Activated CD4-positive, alpha-beta T cell treated with anti-CD3 and anti-CD28 coated beads, Interleukin-2, amount 10 ng/mL, durations not matched to agents 24 days and 14 days (primary cell): ENCODE results near the gene SSX2IP. TPM values are rescaled to one million over a fixed set of nuclear protein-coding genes. Genes with fewer than 3 reads are reported as not detected.

Source experiments
- DNase-seq: peaks from one replicate; pipeline ENCODE4 v3.0.0; 2022
- H3K27ac Mint-ChIP-seq: one replicate; pipeline ENCODE4 v1.8.0; 2022; ENCODE audit warnings: mild to moderate bottlenecking, mixed read lengths
- H3K27me3 Mint-ChIP-seq: one replicate; pipeline ENCODE4 v1.8.0; 2022; ENCODE audit warnings: mixed read lengths
- H3K36me3 Mint-ChIP-seq: one replicate; pipeline ENCODE4 v1.8.0; 2022; ENCODE audit warnings: low read depth, mild to moderate bottlenecking, mixed read lengths
- H3K4me1 Mint-ChIP-seq: one replicate; pipeline ENCODE4 v1.8.0; 2021; ENCODE audit warnings: mixed read lengths
- H3K4me3 Mint-ChIP-seq: one replicate; pipeline ENCODE4 v1.8.0; 2022; ENCODE audit warnings: mild to moderate bottlenecking, moderate library complexity, mixed read lengths
- H3K9me3 Mint-ChIP-seq: one replicate; pipeline ENCODE4 v1.8.0; 2021; ENCODE audit warnings: mixed read lengths
- intact Hi-C: fragments of 100-400 bp; cut with micrococcal nuclease; formaldehyde crosslinking; loops from one replicate; pipeline ENCODE4 v1.15.1; 2023
- total RNA-seq: library from RNA; stranded (reverse); gene quantifications from 2 replicates; pipeline ENCODE4 v1.2.3, GENCODE V29; 2022

Gene SSX2IP
- total RNA-seq, 1 donor from 2014 or later, result 11.8 TPM

DNA sequence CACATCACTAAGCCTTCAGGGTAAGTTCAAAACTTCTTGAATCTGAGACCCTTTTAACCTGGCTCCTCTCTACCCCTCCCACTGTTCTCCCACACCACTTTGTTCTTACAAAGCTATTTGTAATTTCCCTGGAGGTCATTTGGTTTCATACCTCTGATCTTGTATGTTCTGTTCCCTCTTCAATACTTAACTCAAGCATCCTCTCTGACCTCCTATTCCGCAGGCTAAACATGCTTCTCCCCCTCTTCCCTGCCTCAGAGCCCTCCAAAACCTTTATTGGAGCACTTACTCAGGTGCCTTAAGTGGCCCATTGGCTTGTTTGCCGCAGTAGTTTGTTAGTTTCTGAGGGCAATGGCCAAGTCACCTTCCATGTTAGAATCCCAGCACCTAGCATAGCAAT is 54.8 kb downstream of the SSX2IP start:
- no peaks in the 10 kb centered on the region for H3K9me3 Mint-ChIP-seq
- no peaks in the 10 kb centered on the region for H3K36me3 Mint-ChIP-seq
- H3K4me1 Mint-ChIP-seq, result peaks cover 5% of the 10 kb centered on the region
- intact Hi-C loops, result no loop called here
- no peak overlapping the region for H3K27ac Mint-ChIP-seq
- DNase-seq, result peak; percentile 35
- no peak overlapping the region for H3K4me3 Mint-ChIP-seq
- peaks cover 9% of the 10 kb centered on the region for H3K27me3 Mint-ChIP-seq

DNA sequence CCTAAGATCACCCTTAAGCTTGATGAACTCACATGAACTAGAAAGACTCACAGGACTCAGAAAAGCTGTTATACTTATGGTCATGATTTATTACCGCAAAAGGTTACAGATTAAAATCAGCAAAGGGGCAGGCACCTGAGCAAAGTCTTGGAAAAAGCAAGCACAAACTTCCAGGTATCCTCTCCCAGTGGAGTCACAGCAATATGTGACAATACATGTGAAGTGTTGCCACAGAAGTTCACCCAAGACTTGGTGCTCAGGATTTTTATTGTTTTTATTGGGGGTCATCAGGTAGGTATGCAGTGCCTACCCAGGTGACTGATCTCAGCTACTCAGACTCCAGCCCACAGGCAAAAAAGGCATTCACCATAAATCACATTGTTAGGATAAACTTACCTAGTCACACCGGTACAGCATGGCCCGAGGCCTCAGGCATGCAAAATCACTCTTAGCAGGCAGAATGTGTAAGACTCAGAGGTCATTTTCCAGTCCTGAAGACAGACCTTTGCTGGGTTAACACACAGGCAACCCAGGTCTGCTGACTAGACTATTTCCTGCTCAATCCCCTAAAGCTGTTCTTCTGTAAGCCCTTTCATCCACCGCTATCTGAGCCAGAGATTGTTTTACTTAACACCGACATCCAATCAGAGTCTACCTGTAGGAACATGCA is 55.6 kb downstream of the SSX2IP start:
- Mint-ChIP-seq H3K27ac (no peak overlapping the region), H3K27me3 (peaks cover 9% of the 10 kb centered on the region), H3K4me1 (peaks cover 5% of the 10 kb centered on the region), H3K9me3 (no peaks in the 10 kb centered on the region), H3K36me3 (no peaks in the 10 kb centered on the region), H3K4me3 (no peak overlapping the region)
- DNase-seq, result peak; percentile 51
- intact Hi-C loops, result no loop called here

DNA sequence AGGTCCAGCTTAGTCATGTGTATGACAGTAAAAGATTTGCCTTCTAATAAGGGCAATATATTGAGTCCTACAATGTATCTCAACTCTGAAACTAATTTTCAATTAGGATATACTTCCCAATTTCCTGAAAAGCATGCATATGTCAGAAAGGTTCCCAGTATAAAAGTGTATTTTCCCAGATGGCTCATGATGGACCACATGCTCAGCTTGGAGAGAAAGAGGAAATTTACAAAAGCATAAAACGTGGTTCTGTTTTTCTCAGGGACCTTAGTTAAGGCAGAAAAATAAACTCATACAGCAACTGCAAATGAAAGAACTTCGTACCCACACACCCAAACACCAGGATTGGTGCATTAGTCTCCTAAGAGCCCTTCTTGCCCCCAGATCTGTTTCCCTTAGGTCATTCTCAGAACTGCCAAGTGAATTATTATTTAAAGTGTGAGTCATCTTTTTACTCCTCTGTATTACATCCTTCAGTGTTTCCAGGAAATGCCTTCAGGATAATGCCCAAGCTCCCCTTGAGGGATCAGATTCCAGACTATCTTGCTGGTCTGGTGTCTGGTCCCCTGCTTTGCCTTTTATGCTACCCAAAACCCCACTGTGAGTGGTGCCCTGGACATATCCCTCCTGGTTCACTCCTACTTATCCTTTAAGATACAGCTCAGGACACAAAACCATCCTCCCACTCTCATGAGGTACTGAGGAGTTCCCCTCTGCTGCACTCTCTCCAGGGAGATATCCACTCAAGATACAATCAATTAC is 57.4 kb downstream of the SSX2IP start:
- Mint-ChIP-seq H3K27me3 (peaks cover 11% of the 10 kb centered on the region), H3K9me3 (no peaks in the 10 kb centered on the region), H3K4me1 (peaks cover 5% of the 10 kb centered on the region), H3K27ac (no peak overlapping the region), H3K4me3 (no peak overlapping the region), H3K36me3 (no peaks in the 10 kb centered on the region)
- peak; percentile 49 for DNase-seq
- intact Hi-C loops, result no loop called here

DNA sequence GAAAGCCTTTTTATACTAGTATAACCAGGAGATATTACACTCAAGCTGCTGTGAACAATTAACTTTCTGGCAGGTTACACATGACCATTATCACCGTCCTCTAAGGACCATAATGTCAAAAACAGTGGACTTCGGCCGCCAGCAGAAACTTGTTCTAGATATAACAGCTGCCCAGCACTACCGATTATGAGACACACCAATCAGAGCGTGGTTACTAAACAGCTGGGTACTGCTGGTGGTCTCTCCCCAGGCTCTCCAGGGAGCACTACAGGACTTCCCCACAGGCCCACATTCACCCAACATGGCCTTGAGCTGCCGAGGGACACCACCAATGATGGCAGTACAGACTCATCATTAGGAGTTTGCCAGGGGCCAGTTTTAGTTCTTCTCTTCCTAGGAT is 58.1 kb downstream of the SSX2IP start:
- no peaks in the 10 kb centered on the region for H3K36me3 Mint-ChIP-seq
- H3K27ac Mint-ChIP-seq, result no peak overlapping the region
- no peak overlapping the region for H3K4me3 Mint-ChIP-seq
- intact Hi-C loops, result no loop called here
- peak; percentile 46 for DNase-seq
- no peaks in the 10 kb centered on the region for H3K9me3 Mint-ChIP-seq
- H3K27me3 Mint-ChIP-seq, result peaks cover 11% of the 10 kb centered on the region
- peaks cover 5% of the 10 kb centered on the region for H3K4me1 Mint-ChIP-seq

DNA sequence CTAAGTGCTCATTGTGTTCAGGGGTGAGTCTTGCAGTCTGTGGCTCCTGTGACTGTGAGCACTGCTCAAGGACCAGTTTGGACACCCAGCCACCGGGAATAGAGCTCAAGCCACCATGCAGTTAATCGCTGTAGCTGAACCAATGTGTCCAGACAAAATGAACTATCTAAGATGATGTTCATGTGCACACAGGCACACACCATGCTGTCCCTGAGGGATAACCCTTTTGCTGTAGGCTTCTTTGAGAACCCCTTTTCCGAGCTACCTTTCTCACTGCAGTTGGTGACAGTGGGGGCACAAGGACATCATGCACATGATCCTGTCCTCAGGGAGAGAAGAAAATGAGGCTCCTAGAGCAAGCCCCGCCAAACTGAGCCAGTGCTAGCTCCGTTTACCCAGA is 65.4 kb downstream of the SSX2IP start:
- Mint-ChIP-seq H3K27me3 (peaks cover 2% of the 10 kb centered on the region), H3K4me3 (no peak overlapping the region), H3K9me3 (no peaks in the 10 kb centered on the region), H3K27ac (no peak overlapping the region), H3K4me1 (peaks cover 11% of the 10 kb centered on the region), H3K36me3 (no peaks in the 10 kb centered on the region)
- intact Hi-C loops, result loop anchor here (5.0 to 10.0 kb wide), 2 partner anchors 310 to 323 kb away; partner anchors contain the start of gene SAMD13
- DNase-seq, result no peak

DNA sequence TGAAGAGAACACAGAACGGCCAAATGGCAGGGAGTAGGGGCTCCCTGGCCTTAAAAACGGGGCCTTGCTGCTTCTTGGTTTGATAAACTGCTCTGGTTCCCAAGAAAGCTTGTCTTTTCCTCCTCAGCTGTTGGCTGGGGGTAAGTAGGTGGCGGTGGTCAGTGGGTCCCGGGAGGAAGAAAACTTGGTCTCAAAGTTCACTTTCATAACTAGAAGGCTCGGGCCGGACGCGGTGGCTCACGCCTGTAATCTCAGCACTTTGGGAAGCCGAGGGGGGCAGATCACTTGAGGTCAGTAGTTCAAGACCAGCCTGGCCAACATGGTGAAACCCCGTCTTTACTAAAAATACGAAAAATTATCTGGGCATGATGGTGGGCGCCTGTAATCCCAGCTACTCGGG is 68.7 kb downstream of the SSX2IP start:
- intact Hi-C loops, result loop anchor here (1.0 to 10.0 kb wide), 4 partner anchors 69 to 319 kb away; partner anchors contain the start of genes SAMD13 and SSX2IP
- no peak overlapping the region for H3K4me3 Mint-ChIP-seq

DNA sequence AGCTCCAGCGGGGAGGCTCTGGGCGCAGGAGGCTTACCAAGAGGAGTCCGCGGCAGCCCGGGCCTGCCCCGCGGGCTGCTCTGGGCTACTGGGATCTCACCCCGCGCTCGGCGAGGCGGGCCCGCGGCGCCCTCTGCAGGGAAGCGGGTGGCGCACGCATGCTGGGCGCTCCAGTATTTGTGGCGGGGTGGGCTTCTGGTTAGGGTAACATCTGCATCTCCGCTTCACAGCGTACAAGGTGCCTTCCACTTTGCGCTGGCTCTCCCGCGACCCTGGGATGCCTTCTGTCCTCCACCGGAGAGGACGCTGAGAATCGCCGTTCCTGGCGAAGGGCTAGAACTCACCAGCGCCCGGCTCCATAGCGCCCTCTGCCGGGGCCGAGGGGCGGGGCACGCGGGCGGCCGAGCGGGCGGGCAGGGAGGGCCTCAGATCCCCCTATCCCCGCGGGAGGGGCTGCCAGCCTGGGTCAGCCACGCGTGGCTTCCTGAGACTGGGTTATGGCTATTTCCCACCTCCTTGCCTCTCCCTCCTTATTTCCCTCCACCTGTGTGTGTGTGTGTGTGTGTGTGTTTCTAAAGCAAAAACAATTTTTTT is 69.4 kb downstream of the SSX2IP start:
- peaks cover 2% of the 10 kb centered on the region for H3K27me3 Mint-ChIP-seq
- no peaks in the 10 kb centered on the region for H3K9me3 Mint-ChIP-seq
- peak overlapping the region; percentile 92 for H3K27ac Mint-ChIP-seq
- H3K4me1 Mint-ChIP-seq, result peaks cover 18% of the 10 kb centered on the region
- DNase-seq, result peak; percentile 96
- intact Hi-C loops, result loop anchor here (1.0 to 10.0 kb wide), 8 partner anchors 70 to 480 kb away; partner anchors contain the start of genes GNG5, RPF1, SAMD13 and SPATA1
- H3K36me3 Mint-ChIP-seq, result no peaks in the 10 kb centered on the region
- H3K4me3 Mint-ChIP-seq, result peak overlapping the region; percentile 91

More for the DNA sequence above, 68.7 kb downstream of the SSX2IP start:
- DNase-seq, result no peak
- H3K27me3 Mint-ChIP-seq, result peaks cover 2% of the 10 kb centered on the region
- no peak overlapping the region for H3K27ac Mint-ChIP-seq
- H3K4me1 Mint-ChIP-seq, result peaks cover 18% of the 10 kb centered on the region
- H3K9me3 Mint-ChIP-seq, result no peaks in the 10 kb centered on the region
- H3K36me3 Mint-ChIP-seq, result no peaks in the 10 kb centered on the region

DNA sequence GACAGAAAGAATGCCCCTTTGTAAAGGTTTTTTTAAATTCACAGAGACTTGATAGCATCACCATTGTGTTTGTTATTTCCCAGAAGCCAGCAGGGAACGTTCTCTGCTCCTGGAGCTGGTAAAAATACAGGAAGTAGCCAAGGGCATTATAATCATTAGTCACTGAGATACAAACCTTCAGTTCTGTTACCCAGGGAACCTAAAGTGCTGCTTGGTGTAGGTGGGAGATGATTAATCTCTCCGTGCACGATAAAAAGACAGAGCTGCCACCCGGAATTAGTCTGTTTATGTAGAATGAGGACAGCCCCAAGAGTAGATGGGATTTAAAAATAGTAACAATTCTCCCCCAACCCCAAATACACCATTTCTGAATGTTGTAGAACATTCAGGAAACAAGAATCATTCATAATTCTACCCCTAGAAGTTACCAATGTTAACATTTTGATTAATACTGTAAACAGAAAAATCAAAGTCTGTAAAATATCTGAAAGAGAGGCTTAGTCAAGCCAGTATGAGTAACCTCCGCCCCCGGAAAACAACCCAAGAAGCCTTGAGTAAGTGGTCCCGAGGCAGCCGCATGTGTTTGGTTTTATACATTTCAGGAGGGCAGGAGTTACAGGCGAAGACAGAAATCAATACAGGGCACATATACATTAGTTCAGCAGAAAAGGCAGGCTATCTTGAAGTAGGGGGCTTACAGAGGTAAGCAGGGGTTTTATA is 70.7 kb downstream of the SSX2IP start:
- H3K27ac Mint-ChIP-seq, result peak overlapping the region; percentile 89
- H3K4me1 Mint-ChIP-seq, result peaks cover 18% of the 10 kb centered on the region
- peak overlapping the region; percentile 70 for H3K4me3 Mint-ChIP-seq
- no peaks in the 10 kb centered on the region for H3K36me3 Mint-ChIP-seq
- intact Hi-C loops, result loop anchor here (1.0 to 10.0 kb wide), 9 partner anchors 20 to 478 kb away; partner anchors contain the start of genes CTBS, GNG5, RPF1 and SAMD13
- H3K27me3 Mint-ChIP-seq, result peaks cover 2% of the 10 kb centered on the region
- peaks cover 5% of the 10 kb centered on the region for H3K9me3 Mint-ChIP-seq
- DNase-seq, result no peak

DNA sequence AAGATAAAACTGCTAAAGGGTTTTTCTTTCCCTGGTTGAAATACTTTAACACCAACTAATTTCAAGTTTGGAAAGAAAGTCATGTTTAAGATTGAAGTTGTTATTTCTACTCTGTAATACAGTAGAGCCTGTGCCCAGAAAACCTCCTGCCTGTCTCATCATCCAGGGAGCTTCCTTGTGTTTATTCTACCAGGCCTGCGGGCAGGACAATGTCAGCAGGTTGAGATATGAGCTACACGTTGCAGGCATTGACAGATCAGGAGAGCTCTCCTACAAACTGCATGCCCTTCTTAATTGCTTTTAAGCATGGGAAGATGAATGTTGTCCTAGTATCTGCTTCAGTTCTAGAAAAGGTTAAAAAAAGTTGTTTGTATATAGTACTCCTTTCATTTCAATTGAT is 72.9 kb downstream of the SSX2IP start:
- H3K4me1 Mint-ChIP-seq, result peaks cover 15% of the 10 kb centered on the region
- no peak for DNase-seq
- peaks cover 15% of the 10 kb centered on the region for H3K9me3 Mint-ChIP-seq
- no peaks in the 10 kb centered on the region for H3K36me3 Mint-ChIP-seq
- H3K27me3 Mint-ChIP-seq, result peaks cover 2% of the 10 kb centered on the region
- no peak overlapping the region for H3K27ac Mint-ChIP-seq
- intact Hi-C loops, result no loop called here
- no peak overlapping the region for H3K4me3 Mint-ChIP-seq

DNA sequence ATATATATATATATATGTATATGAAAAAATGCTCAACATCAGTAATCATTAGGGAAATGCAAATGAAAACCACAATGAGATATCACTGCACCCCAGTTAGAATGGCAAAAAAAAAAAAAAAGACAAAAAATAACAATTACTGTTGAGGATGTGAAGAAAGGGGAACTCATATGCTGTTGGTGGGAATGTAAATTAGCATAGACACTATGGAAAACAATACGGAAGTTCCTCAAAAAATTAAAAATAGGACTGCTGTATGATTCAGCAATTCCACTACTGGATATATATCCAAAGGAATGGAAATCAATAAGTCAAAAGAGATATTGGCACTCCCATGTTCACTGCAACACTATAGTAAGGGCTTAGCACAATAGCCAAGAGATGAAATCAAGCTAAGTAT is 74.5 kb downstream of the SSX2IP start:
- no peaks in the 10 kb centered on the region for H3K36me3 Mint-ChIP-seq
- H3K27ac Mint-ChIP-seq, result no peak overlapping the region
- peaks cover 18% of the 10 kb centered on the region for H3K9me3 Mint-ChIP-seq
- no peak for DNase-seq
- peaks cover 2% of the 10 kb centered on the region for H3K27me3 Mint-ChIP-seq
- H3K4me1 Mint-ChIP-seq, result peaks cover 14% of the 10 kb centered on the region
- intact Hi-C loops, result no loop called here
- H3K4me3 Mint-ChIP-seq, result no peak overlapping the region

DNA sequence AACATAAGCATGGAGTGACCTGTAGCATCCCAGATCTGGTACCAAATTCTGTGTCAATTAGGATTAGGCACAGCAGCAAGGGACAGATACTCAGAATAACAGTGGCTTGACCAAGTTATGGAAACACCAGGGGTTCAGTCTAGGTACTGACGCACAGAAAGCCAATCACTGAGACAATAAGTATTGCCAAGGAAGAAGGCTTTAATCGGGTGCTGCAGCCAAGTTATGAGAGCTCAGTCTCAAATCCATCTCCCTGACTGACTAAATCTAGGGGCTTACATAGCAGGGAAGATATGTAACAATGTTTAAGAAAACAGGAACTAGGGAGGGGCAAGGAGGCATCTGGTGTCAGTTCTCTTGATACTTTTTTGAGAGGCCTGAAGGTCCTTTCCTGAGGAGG is 76.4 kb downstream of the SSX2IP start:
- H3K4me1 Mint-ChIP-seq, result peaks cover 3% of the 10 kb centered on the region
- intact Hi-C loops, result no loop called here
- H3K9me3 Mint-ChIP-seq, result peaks cover 19% of the 10 kb centered on the region
- no peak for DNase-seq
- H3K27me3 Mint-ChIP-seq, result peaks cover 2% of the 10 kb centered on the region
- no peak overlapping the region for H3K4me3 Mint-ChIP-seq
- H3K27ac Mint-ChIP-seq, result no peak overlapping the region
- no peaks in the 10 kb centered on the region for H3K36me3 Mint-ChIP-seq

DNA sequence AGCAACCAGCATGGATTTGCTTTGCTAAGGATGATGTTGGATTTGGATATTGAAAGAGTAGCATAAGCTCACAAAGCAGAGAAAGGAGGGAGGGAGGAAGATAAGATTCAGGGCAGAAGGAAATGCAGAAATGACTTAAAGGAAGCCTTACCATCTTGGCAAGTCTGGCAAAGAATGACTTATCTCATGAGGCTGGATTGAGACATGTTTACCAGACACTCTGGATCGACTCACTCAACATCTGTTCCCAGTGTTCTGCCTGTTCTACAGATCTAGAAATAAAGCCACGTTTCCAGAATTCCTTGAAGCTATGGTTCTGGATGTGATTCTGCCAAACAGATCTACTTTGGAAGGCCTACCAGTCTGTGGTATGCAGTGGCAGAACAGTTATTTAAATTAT is 77.2 kb downstream of the SSX2IP start:
- no peak overlapping the region for H3K27ac Mint-ChIP-seq
- peaks cover 3% of the 10 kb centered on the region for H3K4me1 Mint-ChIP-seq
- peaks cover 19% of the 10 kb centered on the region for H3K9me3 Mint-ChIP-seq
- peaks cover 2% of the 10 kb centered on the region for H3K27me3 Mint-ChIP-seq
- no peaks in the 10 kb centered on the region for H3K36me3 Mint-ChIP-seq
- intact Hi-C loops, result no loop called here
- H3K4me3 Mint-ChIP-seq, result no peak overlapping the region
- DNase-seq, result no peak

DNA sequence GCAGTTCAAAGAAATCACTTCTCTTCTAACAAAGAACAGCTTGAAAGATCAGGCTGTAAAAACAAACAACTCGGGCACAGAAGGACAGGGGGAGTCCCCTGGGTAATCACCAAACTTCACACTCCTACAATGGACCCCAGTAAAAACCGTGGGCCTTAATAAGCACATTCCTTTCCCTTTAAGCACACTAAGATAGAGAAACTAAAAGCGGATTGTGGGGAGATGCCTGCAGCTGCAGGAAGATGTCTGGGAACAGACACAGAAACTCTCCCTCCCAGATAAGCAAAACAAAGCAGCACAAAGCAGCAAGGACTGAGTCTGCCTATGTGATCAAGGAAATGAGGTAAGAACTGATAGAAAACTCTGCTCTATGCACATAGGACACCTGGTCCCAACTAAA is 78.5 kb downstream of the SSX2IP start:
- H3K4me3 Mint-ChIP-seq, result no peak overlapping the region
- intact Hi-C loops, result no loop called here
- H3K4me1 Mint-ChIP-seq, result peaks cover 3% of the 10 kb centered on the region
- no peak for DNase-seq
- H3K27me3 Mint-ChIP-seq, result peaks cover 2% of the 10 kb centered on the region
- H3K27ac Mint-ChIP-seq, result no peak overlapping the region
- no peaks in the 10 kb centered on the region for H3K36me3 Mint-ChIP-seq
- H3K9me3 Mint-ChIP-seq, result peaks cover 20% of the 10 kb centered on the region
